HG02759 (cell line): ENCODE measurements around the gene CCDC88C.

ENCODE experiments used
- ATAC-seq: cut with Tn5 transposase; IDR thresholded peaks from one replicate; pipeline ENCODE4 v1.9.1; 2021; ENCODE audit warnings: mild to moderate bottlenecking, moderate library complexity; ENCODE audit not compliant: unreplicated experiment

CCDC88C gene

GRCh38 chr14:91380610-91381371 is 36.8 kb downstream of the CCDC88C start:
- ATAC-seq = no peak

GRCh38 chr14:91380123-91380522 is 37.5 kb downstream of the CCDC88C start:
- no peak for ATAC-seq

- no peak for ATAC-seq
These were observed 38.1 kb downstream of the CCDC88C start for GRCh38 chr14:91379579-91379932.

GRCh38 chr14:91378930-91379578 is 38.6 kb downstream of the CCDC88C start:
- no peak for ATAC-seq

GRCh38 chr14:91377700-91378652 is 39.6 kb downstream of the CCDC88C start:
- no peak for ATAC-seq

- no peak for ATAC-seq
These were observed 40.8 kb downstream of the CCDC88C start for GRCh38 chr14:91376547-91377477.

GRCh38 chr14:91375720-91376452 is 41.7 kb downstream of the CCDC88C start:
- ATAC-seq = no peak

GRCh38 chr14:91374879-91375702 is 42.5 kb downstream of the CCDC88C start:
- ATAC-seq = no peak

GRCh38 chr14:91374287-91374878 is 43.2 kb downstream of the CCDC88C start:
- ATAC-seq = no peak

- peak; percentile 63 for ATAC-seq
These were observed 43.9 kb downstream of the CCDC88C start for GRCh38 chr14:91373591-91374254.

- ATAC-seq = peak; percentile 26
These were observed 44.7 kb downstream of the CCDC88C start for GRCh38 chr14:91372671-91373495.

- ATAC-seq = no peak
These were observed 45.6 kb downstream of the CCDC88C start for GRCh38 chr14:91371990-91372375.

GRCh38 chr14:91371011-91371989 is 46.3 kb downstream of the CCDC88C start:
- no peak for ATAC-seq

GRCh38 chr14:91369628-91370445 is 47.8 kb downstream of the CCDC88C start:
- ATAC-seq = no peak
